Central memory CD8-positive, alpha-beta T cell (primary cell): ENCODE measurements around the gene CNTN4.

ENCODE experiments used
- ATAC-seq: fragments of 150-1000 bp; cut with Tn5 transposase; replicated peaks from 2 replicates; pipeline ENCODE4 v1.10.0; 2022; ENCODE audit warnings: mild to moderate bottlenecking, moderate FRiP score, moderate number of reproducible peaks; ENCODE audit not compliant: poor library complexity, severe bottlenecking; ENCODE audit errors: extremely low read depth
- DNase-seq, 2 donors: peaks; one replicate each; pipeline ENCODE4 v3.0.0; 2021; ENCODE audit warnings: low spot score in 2 of 2
- H3K27ac Mint-ChIP-seq: one replicate; pipeline ENCODE4 v1.8.0; 2022; ENCODE audit warnings: low read depth, mild to moderate bottlenecking, moderate library complexity, mixed read lengths
- H3K27me3 Mint-ChIP-seq: one replicate; pipeline ENCODE4 v1.8.0; 2022; ENCODE audit warnings: mixed read lengths
- H3K36me3 Mint-ChIP-seq: one replicate; pipeline ENCODE4 v1.8.0; 2022; ENCODE audit warnings: mild to moderate bottlenecking, moderate library complexity, mixed read lengths; ENCODE audit not compliant: insufficient read depth
- H3K4me1 Mint-ChIP-seq: one replicate; pipeline ENCODE4 v1.8.0; 2022; ENCODE audit warnings: mixed read lengths
- H3K4me3 Mint-ChIP-seq: one replicate; pipeline ENCODE4 v1.8.0; 2022; ENCODE audit warnings: mild to moderate bottlenecking, moderate library complexity, mixed read lengths
- H3K9me3 Mint-ChIP-seq: one replicate; pipeline ENCODE4 v1.8.0; 2022; ENCODE audit warnings: mixed read lengths

The CNTN4 gene

GRCh38 chr3:2554656-2555055 lies 456.0 kb downstream of the CNTN4 start:
- Mint-ChIP-seq H3K27me3 (no peaks in the 10 kb centered on the region), H3K27ac (no peak overlapping the region), H3K4me1 (no peaks in the 10 kb centered on the region), H3K36me3 (no peaks in the 10 kb centered on the region), H3K9me3 (peaks cover 11% of the 10 kb centered on the region), H3K4me3 (no peak overlapping the region)
- ATAC-seq = no peak
- DNase-seq = no peak

GRCh38 chr3:2558796-2559195 lies 460.1 kb downstream of the CNTN4 start:
- no peaks in the 10 kb centered on the region for H3K27me3 Mint-ChIP-seq
- no peak overlapping the region for H3K4me3 Mint-ChIP-seq
- peaks cover 6% of the 10 kb centered on the region for H3K9me3 Mint-ChIP-seq
- DNase-seq = no peak
- H3K36me3 Mint-ChIP-seq = no peaks in the 10 kb centered on the region
- H3K27ac Mint-ChIP-seq = no peak overlapping the region
- no peak for ATAC-seq
- H3K4me1 Mint-ChIP-seq = no peaks in the 10 kb centered on the region

- Mint-ChIP-seq H3K4me1 (no peaks in the 10 kb centered on the region), H3K27me3 (no peaks in the 10 kb centered on the region), H3K4me3 (no peak overlapping the region), H3K36me3 (no peaks in the 10 kb centered on the region), H3K9me3 (no peaks in the 10 kb centered on the region), H3K27ac (no peak overlapping the region)
- no peak for DNase-seq
- ATAC-seq = no peak
Measured at GRCh38 chr3:2567451-2567850, 468.8 kb downstream of the CNTN4 start.

DNA sequence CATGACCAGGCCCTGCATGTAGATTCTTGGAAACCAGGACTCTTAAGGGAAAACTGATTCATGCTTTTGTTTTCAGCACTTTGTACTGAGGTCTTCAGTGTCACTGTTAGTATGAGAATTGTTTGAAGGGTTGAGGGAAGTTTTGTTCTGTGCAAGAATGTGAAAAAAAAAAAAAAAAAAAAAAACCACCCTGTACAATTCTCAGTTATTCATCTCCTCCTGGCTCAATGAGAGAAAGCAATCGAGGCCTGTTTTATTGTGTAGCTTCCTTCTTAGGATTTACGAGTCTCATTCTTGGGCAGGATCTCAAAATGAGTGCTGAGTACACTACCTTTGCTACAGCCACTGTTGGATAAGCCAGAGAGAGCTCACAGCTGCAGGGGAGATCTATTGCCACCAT lies 469.5 kb downstream of the CNTN4 start:
- Mint-ChIP-seq H3K9me3 (no peaks in the 10 kb centered on the region), H3K27ac (no peak overlapping the region), H3K4me3 (no peak overlapping the region), H3K27me3 (no peaks in the 10 kb centered on the region), H3K4me1 (no peaks in the 10 kb centered on the region), H3K36me3 (no peaks in the 10 kb centered on the region)
- ATAC-seq (no peak), DNase-seq (no peak)

DNA sequence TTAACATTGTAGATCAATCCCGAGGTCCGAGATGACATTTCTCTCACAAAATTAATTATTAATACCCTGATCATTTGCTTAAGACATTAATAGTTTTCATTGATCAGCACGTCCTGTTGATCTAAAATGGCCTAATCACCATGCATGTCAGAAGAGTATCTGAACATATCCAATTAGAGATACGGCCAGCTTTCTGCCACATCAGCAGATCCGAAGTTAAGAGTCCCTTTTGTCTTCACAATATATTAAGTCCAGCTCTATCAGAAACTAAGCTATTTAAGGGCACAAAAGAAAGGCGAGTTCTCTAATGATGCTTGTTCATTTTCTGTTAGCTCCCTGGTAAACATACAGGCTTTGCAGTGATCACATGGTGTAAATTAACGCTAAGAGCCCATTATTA lies 470.3 kb downstream of the CNTN4 start:
- Mint-ChIP-seq H3K9me3 (no peaks in the 10 kb centered on the region), H3K27me3 (no peaks in the 10 kb centered on the region), H3K4me3 (no peak overlapping the region), H3K4me1 (no peaks in the 10 kb centered on the region), H3K36me3 (no peaks in the 10 kb centered on the region), H3K27ac (no peak overlapping the region)
- ATAC-seq = no peak
- DNase-seq = no peak

- Mint-ChIP-seq H3K4me3 (no peak overlapping the region), H3K36me3 (no peaks in the 10 kb centered on the region), H3K27me3 (no peaks in the 10 kb centered on the region), H3K4me1 (no peaks in the 10 kb centered on the region), H3K9me3 (peaks cover 10% of the 10 kb centered on the region), H3K27ac (no peak overlapping the region)
- DNase-seq = no peak
- ATAC-seq = no peak
Measured at GRCh38 chr3:2577571-2577970, 478.9 kb downstream of the CNTN4 start.

DNA sequence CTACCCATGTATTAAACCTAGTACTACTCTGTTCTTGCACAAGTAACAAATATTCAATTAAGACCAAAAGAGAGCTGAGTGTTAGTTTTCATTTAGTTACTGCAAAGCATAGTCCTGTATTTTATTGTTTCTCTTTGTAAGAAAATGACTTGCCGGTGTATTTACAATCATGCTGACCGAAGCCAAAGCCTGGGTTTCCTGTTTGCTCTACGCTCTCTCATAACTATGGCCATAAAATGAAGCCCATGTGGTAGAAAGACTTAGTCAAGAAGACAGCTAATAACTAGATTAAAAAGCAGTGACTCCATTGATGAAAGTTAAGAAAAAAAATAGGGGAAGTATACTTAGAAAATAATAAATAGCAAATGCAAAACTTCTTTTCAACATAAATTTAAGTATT lies 479.9 kb downstream of the CNTN4 start:
- Mint-ChIP-seq H3K36me3 (no peaks in the 10 kb centered on the region), H3K9me3 (peaks cover 10% of the 10 kb centered on the region), H3K27me3 (no peaks in the 10 kb centered on the region), H3K4me3 (no peak overlapping the region), H3K27ac (no peak overlapping the region), H3K4me1 (no peaks in the 10 kb centered on the region)
- DNase-seq = no peak
- no peak for ATAC-seq

DNA sequence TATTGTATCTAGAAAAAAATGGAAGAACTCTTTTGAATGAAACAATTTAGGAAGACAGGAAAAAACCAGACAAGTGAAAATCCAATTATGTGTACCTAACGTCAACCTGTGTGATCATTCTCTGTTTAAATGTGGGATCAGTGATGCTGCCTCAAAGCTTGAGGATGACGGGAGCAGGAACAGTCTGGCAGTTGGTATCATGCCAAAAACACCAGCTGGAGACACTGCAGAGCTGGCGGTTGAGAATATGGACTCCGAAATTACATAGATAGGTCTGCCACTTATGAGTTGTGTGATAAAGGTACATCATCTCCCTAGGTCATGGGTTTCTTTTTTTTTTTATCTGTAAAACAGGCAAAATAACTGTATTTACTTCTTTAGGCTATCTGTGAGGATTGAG lies 480.5 kb downstream of the CNTN4 start:
- Mint-ChIP-seq H3K9me3 (peaks cover 10% of the 10 kb centered on the region), H3K4me3 (no peak overlapping the region), H3K27me3 (no peaks in the 10 kb centered on the region), H3K4me1 (no peaks in the 10 kb centered on the region), H3K36me3 (no peaks in the 10 kb centered on the region), H3K27ac (no peak overlapping the region)
- ATAC-seq (no peak), DNase-seq (no peak)

GRCh38 chr3:2583046-2583445 lies 484.4 kb downstream of the CNTN4 start:
- Mint-ChIP-seq H3K4me3 (no peak overlapping the region), H3K9me3 (peaks cover 10% of the 10 kb centered on the region), H3K36me3 (no peaks in the 10 kb centered on the region), H3K27ac (no peak overlapping the region), H3K4me1 (no peaks in the 10 kb centered on the region), H3K27me3 (no peaks in the 10 kb centered on the region)
- DNase-seq = no peak
- ATAC-seq = no peak

DNA sequence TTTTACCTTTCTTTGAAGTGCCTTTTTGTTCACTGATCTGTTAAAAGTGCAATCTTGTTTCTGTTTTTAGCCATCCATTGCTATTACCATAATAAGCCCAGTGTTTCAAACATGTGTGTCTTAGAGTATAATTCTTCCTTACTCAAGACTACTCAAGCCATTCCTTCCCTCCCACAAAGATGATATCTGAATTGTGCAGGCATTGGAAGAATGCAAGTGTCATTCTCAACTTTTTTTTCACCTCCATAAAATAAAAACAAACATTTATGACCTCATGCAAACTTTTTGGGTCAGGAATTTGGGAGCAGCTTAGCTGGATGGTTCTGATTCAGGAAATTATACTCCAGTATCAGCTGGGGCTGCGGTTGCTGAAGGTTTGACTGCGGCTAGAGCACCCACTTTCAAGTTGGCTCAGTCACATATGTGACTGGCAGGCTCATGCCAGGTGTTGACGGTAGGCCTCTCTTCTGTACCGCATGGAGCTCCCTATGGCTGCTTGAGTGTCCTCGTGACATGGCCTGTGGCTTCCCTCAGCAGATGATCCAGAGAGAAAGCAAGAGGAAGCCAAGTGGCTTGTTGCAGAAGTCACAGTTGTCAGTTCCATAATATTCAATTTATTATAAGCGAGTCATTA lies 490.8 kb downstream of the CNTN4 start:
- Mint-ChIP-seq H3K27ac (no peak overlapping the region), H3K4me1 (no peaks in the 10 kb centered on the region), H3K4me3 (no peak overlapping the region), H3K9me3 (peaks cover 14% of the 10 kb centered on the region), H3K27me3 (no peaks in the 10 kb centered on the region), H3K36me3 (peaks cover 2% of the 10 kb centered on the region)
- no peak for ATAC-seq
- no peak for DNase-seq

- Mint-ChIP-seq H3K9me3 (peaks cover 3% of the 10 kb centered on the region), H3K27me3 (no peaks in the 10 kb centered on the region), H3K27ac (no peak overlapping the region), H3K4me1 (no peaks in the 10 kb centered on the region), H3K4me3 (no peak overlapping the region), H3K36me3 (peaks cover 2% of the 10 kb centered on the region)
- no peak for DNase-seq
- ATAC-seq = no peak
Measured at GRCh38 chr3:2595486-2595885, 496.8 kb downstream of the CNTN4 start.

- no peak for DNase-seq
- no peak overlapping the region for H3K27ac Mint-ChIP-seq
- no peak for ATAC-seq
- H3K27me3 Mint-ChIP-seq = no peaks in the 10 kb centered on the region
- H3K4me3 Mint-ChIP-seq = no peak overlapping the region
- H3K4me1 Mint-ChIP-seq = no peaks in the 10 kb centered on the region
- H3K36me3 Mint-ChIP-seq = no peaks in the 10 kb centered on the region
- no peaks in the 10 kb centered on the region for H3K9me3 Mint-ChIP-seq
Measured at GRCh38 chr3:2597615-2598014, 498.9 kb downstream of the CNTN4 start.

DNA sequence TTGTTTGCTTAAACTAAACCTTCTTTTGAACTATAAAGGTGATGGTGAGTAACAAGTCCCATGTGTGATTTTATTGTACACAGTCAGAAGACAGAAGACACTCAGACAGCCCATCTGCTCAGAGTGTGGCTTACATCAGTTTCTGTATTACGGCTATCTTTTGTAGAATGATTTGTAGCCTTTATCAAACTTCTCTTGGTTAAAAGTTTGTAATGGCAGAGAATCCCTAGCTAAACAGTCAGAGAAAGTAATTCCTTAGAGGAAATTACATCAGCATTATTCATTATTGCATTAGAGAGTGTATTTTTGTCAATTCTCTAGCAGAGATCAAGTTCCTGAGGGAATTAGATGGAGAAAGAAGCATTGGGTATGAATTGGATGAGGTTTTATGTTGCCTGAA lies 500.8 kb downstream of the CNTN4 start:
- H3K4me1 Mint-ChIP-seq = no peaks in the 10 kb centered on the region
- no peak overlapping the region for H3K27ac Mint-ChIP-seq
- no peaks in the 10 kb centered on the region for H3K36me3 Mint-ChIP-seq
- no peaks in the 10 kb centered on the region for H3K27me3 Mint-ChIP-seq
- ATAC-seq (no peak), DNase-seq (no peak)
- H3K4me3 Mint-ChIP-seq = no peak overlapping the region
- no peaks in the 10 kb centered on the region for H3K9me3 Mint-ChIP-seq
